Embryonic facial prominence (tissue), 1 donor: ENCODE measurements around the gene LCTL.
"Not testable (repeated sequence)": the region's sequence is repeated elsewhere in the genome, so short reads cannot be mapped to it uniquely, and the experiment has no call there.

Experiments
- DNase-seq: peaks from one replicate; pipeline ENCODE4 v3.0.0-alpha.2; 2016; ENCODE audit errors: extremely low spot score

The LCTL gene

DNA sequence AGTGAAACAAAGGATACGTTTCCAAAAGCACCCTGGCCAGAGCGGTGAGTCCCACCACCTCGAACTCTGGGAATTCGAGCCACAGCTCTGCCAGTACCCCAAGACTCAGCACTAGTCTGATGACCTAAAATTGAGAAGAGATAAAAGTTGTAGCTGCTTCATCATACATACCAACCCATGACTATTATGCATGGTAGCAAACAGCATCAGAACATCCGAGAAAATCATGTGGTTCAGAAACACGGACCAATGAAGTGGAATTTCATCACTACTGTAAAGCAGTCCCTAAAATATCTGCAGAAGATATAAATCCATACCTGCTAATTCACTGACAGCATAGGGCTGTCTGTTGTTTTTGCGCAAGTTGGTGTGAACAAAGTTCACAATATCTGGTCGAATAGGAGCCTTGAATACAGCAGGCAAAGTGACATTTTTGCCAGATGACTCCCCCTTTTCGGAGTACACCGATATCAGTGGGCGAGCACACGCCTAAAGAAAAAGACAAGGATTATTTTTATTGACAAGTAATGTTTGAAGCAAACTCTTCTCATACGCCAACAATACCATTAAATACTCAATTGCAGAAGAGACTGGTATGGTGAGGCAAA lies 62.7 kb downstream of the LCTL start:
- DNase-seq, result not testable (repeated sequence)

DNA sequence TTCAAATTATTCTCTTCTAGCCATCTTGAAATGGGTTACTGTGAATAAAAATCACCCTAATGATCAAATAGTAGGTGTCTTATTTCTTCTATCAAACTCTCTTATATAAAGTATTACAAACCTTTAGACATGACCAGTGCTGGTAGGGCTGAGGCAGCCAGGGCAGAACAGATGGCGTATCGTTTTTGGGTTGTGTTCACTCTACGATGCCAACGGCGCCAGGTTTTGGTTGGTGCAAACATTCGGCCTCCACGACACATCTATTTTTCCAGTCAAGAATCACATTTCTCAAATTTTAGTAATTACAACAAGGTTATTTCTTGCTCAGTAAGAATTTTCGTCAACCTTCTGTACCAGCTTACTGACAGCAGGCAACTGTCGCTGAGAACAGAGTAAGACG lies 63.3 kb downstream of the LCTL start:
- DNase-seq, result no peak

DNA sequence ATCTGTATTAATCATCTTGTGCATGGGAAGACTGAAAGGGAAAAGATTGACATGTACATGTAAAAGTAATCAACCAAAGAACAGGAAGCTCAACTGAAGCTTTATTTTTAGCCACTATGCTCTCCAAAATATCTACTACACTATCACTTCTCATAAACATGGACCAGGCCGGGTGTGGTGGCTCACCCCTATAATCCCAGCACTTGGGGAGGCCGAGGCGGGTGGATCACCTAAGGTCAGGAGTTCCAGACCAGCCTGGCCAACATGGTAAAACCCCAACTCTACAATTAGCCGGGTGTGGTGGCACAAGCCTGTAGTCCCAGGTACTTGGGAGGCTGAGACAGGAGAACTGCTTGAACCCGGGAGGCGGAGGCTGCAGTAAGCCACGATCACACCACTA lies 65.5 kb downstream of the LCTL start:
- not testable (repeated sequence) for DNase-seq

DNA sequence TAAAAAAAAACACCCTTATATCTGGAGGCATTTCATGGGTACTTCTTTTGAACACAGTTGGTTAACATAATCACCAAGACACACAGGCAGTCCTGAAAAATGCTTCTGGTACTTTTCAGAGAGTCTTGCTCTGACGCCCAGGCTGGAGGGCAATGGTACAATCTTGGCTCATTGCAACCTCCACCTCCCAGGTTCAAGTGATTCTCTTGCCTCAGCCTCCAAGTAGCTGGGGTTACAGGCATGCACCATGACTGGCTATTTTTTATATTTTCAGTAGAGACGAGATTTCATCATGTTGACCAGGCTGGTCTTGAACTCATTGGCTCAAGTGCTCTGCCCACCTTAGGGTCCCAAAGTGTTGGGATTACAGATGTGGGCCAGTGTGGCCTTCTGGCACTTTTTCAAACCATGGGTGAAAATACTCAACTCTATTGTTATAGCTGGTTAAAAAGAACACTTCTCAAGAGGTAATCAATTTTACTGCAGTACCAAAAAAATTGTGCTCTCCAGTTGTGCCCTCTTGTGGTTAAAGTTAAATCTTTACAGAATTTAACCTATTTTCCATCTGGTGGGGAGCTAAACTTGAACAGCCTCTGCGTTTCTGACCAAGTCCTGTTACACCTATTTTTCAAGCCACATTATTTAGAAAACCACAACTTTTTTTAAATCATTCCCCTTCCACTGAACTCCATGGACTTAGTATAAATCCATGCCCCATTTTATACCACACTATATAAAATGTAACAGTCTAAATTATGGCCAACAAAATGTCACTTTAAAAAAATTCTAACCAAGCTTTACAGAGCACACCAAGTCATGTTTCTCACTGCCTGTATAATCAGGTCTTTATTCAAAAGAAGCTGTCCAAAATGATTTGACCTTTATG lies 67.1 kb downstream of the LCTL start:
- peak; percentile 42 for DNase-seq
